Osteoblast (primary cell): Measurements from ENCODE around the gene MYEF2. TPM values are rescaled to one million over a fixed set of nuclear protein-coding genes. Genes with fewer than 3 reads are reported as not detected.
A peak's percentile ranks its signal among the peaks of the same experiment; 100 is the strongest.

Source experiments
- DNase-seq: peaks from one replicate; pipeline ENCODE4 v3.0.0; 2011; ENCODE audit warnings: low spot score, mixed read lengths; ENCODE audit not compliant: insufficient read length; ENCODE audit errors: missing footprints
- H2AFZ ChIP-seq: 2 replicates; pipeline ENCODE4 v1.6.0; 2011; ENCODE audit warnings: mild to moderate bottlenecking, low read length
- H3K27ac ChIP-seq: 2 replicates; pipeline ENCODE4 v1.5.1; 2011; ENCODE audit warnings: mild to moderate bottlenecking, low read depth, low read length, moderate library complexity
- H3K27me3 ChIP-seq: 2 replicates; pipeline ENCODE4 v1.6.0; 2012; ENCODE audit warnings: mild to moderate bottlenecking, control low read depth, inconsistent platforms, low read length, moderate library complexity; ENCODE audit not compliant: insufficient read depth
- H3K36me3 ChIP-seq: 2 replicates; pipeline ENCODE4 v1.5.1; 2011; ENCODE audit warnings: mild to moderate bottlenecking, low read length, control low read depth, moderate library complexity; ENCODE audit not compliant: insufficient read depth
- H3K4me1 ChIP-seq: 2 replicates; pipeline ENCODE4 v1.5.1; 2011; ENCODE audit warnings: mild to moderate bottlenecking, low read length, control low read depth, moderate library complexity; ENCODE audit not compliant: insufficient read depth
- H3K4me2 ChIP-seq: 2 replicates; pipeline ENCODE4 v1.6.0; 2011; ENCODE audit warnings: mild to moderate bottlenecking, low read length; ENCODE audit not compliant: insufficient read depth
- H3K4me3 ChIP-seq: fragments of 200-600 bp; sonication (generic); 3 replicates; pipeline ENCODE4 v1.5.1; 2012; ENCODE audit warnings: mild to moderate bottlenecking, low read length, inconsistent platforms; ENCODE audit not compliant: insufficient read depth
- H3K79me2 ChIP-seq: 2 replicates; pipeline ENCODE4 v1.6.0; 2012; ENCODE audit warnings: mild to moderate bottlenecking, low read length, control low read depth, inconsistent platforms; ENCODE audit not compliant: insufficient read depth
- H3K9me3 ChIP-seq: 2 replicates; pipeline ENCODE4 v1.5.1; 2011; ENCODE audit warnings: low read depth, low read length, control low read depth
- H4K20me1 ChIP-seq: 2 replicates; pipeline ENCODE4 v1.6.0; 2012; ENCODE audit warnings: mild to moderate bottlenecking, low read length, control low read depth; ENCODE audit not compliant: insufficient read depth
- total RNA-seq: library from RNA; depleted of rRNA; stranded (reverse); fragments of >200 nt; gene quantifications from 2 replicates; pipeline ENCODE4 v1.2.3, GENCODE V29; 2012
- TF ChIP-seq, protein P1 (sequence below): IDR thresholded peaks from 2 replicates; pipeline ENCODE4 v1.5.1; 2011; ENCODE audit warnings: mild to moderate bottlenecking, low read depth, low read length, moderate library complexity; ENCODE audit errors: extremely low read depth

Gene MYEF2
- total RNA-seq, 1 donor, result 1.1 TPM

DNA sequence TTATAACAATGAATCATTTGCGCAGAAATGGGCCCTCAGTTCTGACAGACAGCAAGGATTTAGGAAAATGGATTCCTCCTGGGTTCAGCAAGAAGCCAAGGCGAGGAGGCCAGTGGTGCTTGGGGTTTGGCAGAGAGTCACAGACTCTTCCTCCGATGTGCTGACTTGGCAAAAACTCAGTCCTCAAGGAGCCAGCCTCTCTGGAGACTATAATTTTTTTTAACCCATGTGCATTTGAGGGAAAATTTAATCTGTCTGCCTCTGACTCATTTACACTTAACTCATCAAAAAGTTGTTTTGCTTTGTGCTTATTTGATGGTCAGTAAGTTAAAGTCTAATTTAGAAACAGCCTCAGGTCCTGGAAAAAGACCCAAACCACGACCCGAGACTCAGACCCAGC lies 91.5 kb downstream of the MYEF2 start:
- peak overlapping the region; percentile 6 for H3K4me2 ChIP-seq
- no peaks in the 10 kb centered on the region for H3K79me2 ChIP-seq
- H4K20me1 ChIP-seq, result no peaks in the 10 kb centered on the region
- peaks cover 10% of the 10 kb centered on the region for H3K4me1 ChIP-seq
- TF ChIP-seq, protein P1, sequence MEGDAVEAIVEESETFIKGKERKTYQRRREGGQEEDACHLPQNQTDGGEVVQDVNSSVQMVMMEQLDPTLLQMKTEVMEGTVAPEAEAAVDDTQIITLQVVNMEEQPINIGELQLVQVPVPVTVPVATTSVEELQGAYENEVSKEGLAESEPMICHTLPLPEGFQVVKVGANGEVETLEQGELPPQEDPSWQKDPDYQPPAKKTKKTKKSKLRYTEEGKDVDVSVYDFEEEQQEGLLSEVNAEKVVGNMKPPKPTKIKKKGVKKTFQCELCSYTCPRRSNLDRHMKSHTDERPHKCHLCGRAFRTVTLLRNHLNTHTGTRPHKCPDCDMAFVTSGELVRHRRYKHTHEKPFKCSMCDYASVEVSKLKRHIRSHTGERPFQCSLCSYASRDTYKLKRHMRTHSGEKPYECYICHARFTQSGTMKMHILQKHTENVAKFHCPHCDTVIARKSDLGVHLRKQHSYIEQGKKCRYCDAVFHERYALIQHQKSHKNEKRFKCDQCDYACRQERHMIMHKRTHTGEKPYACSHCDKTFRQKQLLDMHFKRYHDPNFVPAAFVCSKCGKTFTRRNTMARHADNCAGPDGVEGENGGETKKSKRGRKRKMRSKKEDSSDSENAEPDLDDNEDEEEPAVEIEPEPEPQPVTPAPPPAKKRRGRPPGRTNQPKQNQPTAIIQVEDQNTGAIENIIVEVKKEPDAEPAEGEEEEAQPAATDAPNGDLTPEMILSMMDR, result no peak
- no peak overlapping the region for H2AFZ ChIP-seq
- no peak overlapping the region for H3K4me3 ChIP-seq
- no peaks in the 10 kb centered on the region for H3K36me3 ChIP-seq
- H3K27me3 ChIP-seq, result peaks cover 3% of the 10 kb centered on the region
- peak; percentile 38 for DNase-seq
- no peaks in the 10 kb centered on the region for H3K9me3 ChIP-seq
- H3K27ac ChIP-seq, result no peak overlapping the region

GRCh38 chr15:48086133-48086532 lies 92.0 kb downstream of the MYEF2 start:
- TF ChIP-seq, protein P1, result no peak
- no peak for DNase-seq
- Histone ChIP-seq H3K4me1 (peaks cover 10% of the 10 kb centered on the region), H3K4me2 (peak overlapping the region; percentile 6), H3K79me2 (no peaks in the 10 kb centered on the region), H3K27ac (no peak overlapping the region), H4K20me1 (no peaks in the 10 kb centered on the region), H3K36me3 (no peaks in the 10 kb centered on the region), H2AFZ (no peak overlapping the region), H3K4me3 (no peak overlapping the region), H3K27me3 (peaks cover 3% of the 10 kb centered on the region), H3K9me3 (no peaks in the 10 kb centered on the region)

DNA sequence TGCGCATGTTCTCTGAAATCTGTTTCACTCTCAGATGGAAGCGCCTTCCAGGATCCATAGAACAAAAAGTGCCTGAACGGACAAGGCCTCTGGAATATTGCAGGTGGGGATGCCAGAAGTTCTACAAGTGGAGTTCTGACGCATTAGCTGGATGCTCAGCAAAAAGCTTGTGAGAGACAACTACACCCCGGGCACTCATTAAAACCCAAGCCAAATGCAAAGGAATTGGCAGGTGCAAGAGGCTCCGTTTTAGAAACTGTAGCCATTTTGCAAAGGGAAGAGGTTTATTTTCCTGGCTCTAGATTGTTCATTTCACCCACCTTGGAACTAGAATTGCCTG lies 92.5 kb downstream of the MYEF2 start:
- Histone ChIP-seq H3K27me3 (peaks cover 3% of the 10 kb centered on the region), H3K27ac (no peak overlapping the region), H3K4me2 (no peak overlapping the region), H4K20me1 (no peaks in the 10 kb centered on the region), H3K9me3 (no peaks in the 10 kb centered on the region), H3K79me2 (no peaks in the 10 kb centered on the region), H3K4me1 (peaks cover 10% of the 10 kb centered on the region), H2AFZ (no peak overlapping the region), H3K36me3 (no peaks in the 10 kb centered on the region), H3K4me3 (no peak overlapping the region)
- DNase-seq, result no peak
- TF ChIP-seq, protein P1, result no peak

DNA sequence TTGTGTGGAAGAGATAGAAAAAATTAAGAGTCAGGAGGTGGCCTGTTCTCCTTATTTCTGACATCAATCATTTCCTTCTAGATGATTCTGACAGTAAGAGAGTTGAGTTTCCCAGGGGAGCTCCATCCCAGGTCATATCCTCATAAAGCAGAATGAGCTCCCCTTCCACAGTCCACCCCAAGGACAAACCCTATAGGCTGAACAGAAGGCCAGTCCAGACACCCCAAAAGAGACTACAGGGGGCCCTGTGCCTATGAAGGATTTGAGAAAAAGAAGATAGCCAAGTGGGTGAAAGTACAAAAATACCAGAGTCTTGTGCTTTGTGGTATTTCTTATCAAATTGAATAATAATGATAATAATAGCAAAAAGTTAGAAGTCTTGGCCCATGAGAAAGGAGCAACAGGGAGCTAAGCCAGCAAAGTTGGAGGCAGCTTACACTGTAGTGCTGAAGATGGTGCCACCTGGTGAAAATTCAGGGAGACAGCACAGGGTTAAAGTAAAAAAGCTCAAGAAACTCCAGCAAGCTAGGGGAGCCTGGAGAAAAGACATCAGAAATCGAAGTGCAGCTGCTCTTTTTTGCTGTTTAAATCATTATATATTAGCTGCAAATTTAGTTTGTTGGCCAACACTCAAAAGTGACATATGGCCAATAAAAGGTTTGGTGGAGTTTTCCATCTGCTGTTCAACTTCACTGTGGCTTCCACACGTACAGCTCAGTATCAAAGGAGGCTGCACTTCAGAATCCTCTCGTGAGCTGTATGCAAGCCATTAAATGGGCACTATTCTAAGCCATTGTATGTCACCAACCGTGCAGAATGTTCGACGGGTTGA lies 93.1 kb downstream of the MYEF2 start:
- Histone ChIP-seq H3K36me3 (no peaks in the 10 kb centered on the region), H4K20me1 (no peaks in the 10 kb centered on the region), H3K4me1 (peaks cover 10% of the 10 kb centered on the region), H3K9me3 (no peaks in the 10 kb centered on the region), H3K27me3 (peaks cover 3% of the 10 kb centered on the region), H3K79me2 (no peaks in the 10 kb centered on the region), H2AFZ (no peak overlapping the region), H3K27ac (no peak overlapping the region), H3K4me3 (no peak overlapping the region), H3K4me2 (no peak overlapping the region)
- TF ChIP-seq, protein P1, result peak; percentile 42
- no peak for DNase-seq

Other genes with a start within 250 kb of the MYEF2 start
- gene SLC24A5, start 57.3 kb downstream of the MYEF2 start, total RNA-seq, result not detected in 2 replicates
- not detected in 2 replicates for gene CTXN2, start 13.4 kb upstream of the MYEF2 start, total RNA-seq
- not detected in 2 replicates for gene SLC12A1, start 28.0 kb upstream of the MYEF2 start, total RNA-seq
- 43.6 and 49.2 TPM in 2 replicates for gene DUT, start 153.1 kb upstream of the MYEF2 start, total RNA-seq